GM18909 (cell line): ENCODE measurements around the gene ITFG1.

Experiments used
- ATAC-seq: cut with Tn5 transposase; IDR thresholded peaks from one replicate; pipeline ENCODE4 v1.9.1; 2021; ENCODE audit warnings: mild to moderate bottlenecking; ENCODE audit not compliant: unreplicated experiment, poor library complexity

ITFG1 gene

GRCh38 chr16:47460711-47461597, at the start of gene ITFG1, which contains the start of gene PHKB:
Gene ITFG1 (minus strand): TSS chr16:47461063. CDS start chr16:47461045, 18 bp downstream.
Gene PHKB (plus strand): TSS chr16:47461331. CDS start chr16:47461351, 20 bp downstream.
- ATAC-seq = peak; percentile 83

DNA sequence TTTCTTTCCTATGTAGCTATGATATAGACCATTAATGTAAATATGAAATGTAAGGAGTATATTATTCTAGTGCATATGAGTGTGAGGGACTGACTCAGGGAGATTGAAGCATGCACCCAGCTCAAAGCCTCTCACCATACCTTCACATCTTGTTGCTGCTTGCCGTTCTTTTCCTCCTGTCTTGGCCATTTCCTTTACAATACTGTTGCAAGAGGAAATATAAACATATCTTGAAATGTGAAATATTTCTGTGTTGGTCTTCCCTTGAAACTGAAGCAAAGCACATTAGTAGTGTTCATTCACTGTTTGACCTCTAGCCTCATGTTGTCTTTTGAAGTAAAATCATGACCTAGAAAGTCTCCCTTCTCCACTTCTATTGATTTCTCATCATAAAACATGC, 46.8 kb upstream of the ITFG1 start:
- ATAC-seq = no peak

DNA sequence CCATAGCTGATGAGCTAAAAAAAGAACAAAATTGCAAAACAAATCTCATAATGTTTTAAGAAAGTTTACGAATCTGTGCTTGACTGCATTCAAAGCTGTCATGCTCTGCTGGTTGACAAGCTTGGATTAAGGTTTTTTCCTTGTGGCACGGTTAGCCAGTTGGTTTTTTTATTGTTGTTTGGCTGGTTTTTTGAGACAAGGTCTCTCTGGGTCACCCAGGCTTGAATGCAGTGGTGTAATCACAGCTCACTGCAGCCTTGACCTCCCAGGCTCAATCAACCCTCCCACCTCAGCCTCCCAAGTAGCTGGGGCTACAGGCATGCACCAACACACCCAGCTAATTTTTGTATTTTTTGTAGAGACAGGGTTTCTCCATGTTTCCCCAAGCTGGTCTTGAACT, 45.9 kb upstream of the ITFG1 start:
- no peak for ATAC-seq

DNA sequence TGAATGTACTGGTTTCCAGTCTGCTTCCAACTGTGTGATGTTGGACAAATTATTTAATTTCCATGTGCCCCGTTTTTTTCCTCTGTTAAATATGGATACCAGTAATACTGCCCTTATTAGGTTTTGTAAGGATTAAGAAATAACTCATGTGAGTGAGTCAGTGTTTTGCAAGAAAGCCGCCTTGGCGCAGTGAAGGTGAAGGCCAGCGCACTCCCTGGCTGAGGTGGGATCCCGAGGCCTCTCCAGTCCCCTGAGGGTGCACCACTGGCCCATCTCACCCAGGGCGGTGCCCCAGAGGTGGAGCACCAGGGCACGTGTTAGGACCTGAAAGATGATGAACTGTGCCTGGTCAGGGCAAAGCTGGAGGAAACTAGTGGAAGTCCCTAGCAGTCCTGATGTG, 43.7 kb upstream of the ITFG1 start:
- ATAC-seq = no peak

DNA sequence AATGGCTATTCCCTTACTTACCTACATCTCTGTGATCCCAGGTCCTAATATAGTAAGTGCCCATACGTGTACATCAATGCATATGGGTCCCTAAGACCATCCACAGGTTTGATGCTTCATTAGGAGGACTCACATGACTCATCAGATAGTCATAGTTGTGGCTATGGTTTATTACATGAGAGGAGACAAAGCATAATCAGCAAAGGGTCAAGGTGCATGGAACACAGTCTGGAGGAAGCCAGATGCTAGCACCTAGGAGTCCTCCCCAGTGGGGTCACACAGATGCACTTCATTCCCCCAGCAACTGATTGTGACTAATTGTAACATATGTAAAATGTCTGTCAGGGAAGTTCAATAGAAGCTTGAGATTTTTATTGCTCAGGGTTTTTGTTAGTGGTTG, 43.1 kb upstream of the ITFG1 start:
- no peak for ATAC-seq

DNA sequence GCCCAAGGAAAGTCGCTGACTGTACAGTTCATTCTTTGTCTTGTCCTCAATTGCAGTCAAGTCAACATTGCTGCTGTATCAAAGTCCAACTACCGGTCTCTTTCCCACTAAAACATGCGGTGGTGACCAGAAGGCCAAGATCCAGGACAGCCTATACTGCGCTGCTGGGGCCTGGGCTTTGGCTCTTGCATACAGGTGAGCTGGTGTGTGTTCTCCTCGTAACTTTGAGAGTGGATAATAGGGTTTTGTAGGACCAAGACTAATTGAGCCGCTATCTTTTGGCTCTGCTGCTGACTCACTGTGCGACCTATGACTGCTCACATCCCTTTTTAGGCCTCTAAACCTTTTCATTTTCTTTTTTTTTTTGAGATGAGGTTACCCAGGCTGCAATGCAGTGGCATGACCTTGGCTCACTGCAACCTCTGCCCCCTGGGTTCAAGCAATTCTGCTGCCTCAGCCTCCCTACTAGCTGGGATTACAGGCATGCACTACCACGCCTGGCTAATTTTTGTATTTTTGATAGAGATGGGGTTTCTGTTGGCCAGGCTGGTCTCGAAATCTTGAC, 38.9 kb upstream of the ITFG1 start:
- no peak for ATAC-seq

GRCh38 chr16:47499080-47499699, 38.3 kb upstream of the ITFG1 start:
- ATAC-seq = no peak

DNA sequence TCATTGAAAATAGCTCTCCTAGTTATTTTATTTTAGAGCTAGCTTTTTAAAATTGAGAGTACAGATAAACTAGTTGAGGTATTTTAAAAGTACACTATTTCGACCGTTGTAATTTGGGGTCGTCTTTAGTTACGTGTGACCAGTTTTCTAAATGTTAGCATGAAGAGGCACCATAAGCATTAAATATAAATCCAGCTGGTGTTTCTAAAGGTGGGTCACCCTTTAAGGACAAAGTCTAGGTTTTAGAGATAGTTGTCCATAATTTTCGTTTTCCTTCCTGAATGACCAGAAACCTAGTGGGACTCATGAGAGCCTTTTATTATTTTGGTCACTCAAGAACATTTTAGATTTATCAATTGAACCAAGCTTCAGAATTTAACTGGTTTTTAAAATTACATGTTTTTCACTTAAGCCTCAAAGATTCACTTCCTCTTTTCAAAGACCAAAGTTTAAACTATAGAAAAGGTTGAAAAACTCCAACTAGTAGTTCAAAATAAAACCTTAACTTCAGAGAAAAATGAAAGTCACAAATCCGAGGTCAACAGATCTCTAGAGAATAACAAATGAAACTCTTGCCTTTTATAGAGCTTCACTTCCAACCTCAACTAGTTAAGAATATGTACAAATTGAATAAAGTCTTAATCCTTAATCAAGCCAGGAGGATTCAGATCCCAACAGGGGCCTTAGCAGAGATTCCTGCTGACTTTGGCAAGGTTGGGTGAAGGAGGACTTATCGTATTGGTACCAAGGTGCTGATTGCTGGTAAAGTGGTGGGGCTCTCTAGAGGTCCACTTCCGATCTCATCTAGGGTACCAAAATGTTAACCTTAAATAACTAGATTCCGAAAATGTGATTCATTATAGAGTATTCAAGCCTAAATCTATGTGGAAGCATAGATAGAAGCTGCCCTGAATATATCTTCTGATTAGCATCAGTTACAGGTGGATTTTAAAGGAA, 32.8 kb upstream of the ITFG1 start:
- ATAC-seq = peak; percentile 67

DNA sequence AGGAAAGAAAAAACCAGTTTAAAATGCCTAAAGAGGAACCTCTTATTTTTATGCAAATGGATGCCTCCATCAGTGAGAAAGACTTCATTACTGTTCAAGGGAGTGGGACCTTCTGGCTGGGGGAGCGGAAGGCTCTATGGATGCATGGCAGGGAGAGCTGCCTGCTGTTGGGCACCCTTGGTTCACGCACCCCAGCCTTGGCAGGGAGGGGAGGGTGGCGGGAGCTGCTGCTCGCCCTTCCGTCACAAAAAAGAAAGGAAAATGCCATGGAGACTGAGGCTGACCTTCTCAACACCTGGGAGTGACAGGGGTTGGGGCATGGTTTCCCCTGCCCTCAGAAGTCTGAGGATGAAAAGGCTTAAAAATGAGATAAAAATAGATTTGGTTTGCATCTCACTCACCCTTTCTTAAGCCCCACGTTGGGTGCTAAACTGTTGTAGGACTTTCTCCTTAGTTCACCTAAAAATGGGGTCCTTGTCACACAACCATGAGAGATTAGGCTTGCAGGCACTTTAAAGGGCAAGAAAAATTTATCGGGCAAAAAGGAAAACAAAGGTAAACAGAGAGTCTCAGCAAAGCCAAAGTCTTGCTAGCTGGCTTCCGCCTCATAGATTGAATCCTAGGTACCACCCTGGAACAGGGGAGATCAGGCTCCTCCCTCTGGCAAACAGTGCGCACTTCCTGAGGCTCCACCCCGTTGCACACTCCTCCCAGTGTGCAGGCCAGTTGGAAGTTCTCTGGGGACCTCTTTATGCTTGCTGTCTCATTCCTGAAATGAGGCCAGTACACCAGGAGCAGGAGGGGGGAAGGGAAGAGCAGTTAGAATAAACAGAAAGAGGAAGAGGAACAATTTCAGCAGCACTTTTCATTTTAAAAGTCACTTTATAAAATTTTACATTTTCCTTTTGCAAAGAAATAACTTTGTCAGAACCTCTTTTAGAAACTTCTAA, 31.8 kb upstream of the ITFG1 start:
- peak; percentile 79 for ATAC-seq

GRCh38 chr16:47492036-47492427, 31.2 kb upstream of the ITFG1 start:
- no peak for ATAC-seq

DNA sequence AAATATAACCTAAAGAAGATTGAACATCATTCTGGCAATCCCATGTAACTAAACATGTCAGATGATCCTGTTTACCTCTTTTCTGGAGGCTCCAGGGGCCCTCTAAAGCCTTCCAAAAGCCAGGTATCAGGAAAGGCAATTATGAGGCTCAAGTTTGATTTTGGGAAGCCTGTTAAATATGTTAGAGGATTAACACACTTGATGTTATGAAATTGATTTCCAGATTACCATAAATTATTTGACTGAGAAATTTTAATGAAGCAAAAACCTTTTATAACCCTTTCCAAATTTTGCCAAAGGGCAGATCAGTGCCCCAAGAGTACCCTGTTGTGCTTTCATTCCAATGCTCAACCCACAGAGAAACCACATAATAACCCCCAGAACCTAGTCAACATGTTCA, 29.6 kb upstream of the ITFG1 start:
- no peak for ATAC-seq

DNA sequence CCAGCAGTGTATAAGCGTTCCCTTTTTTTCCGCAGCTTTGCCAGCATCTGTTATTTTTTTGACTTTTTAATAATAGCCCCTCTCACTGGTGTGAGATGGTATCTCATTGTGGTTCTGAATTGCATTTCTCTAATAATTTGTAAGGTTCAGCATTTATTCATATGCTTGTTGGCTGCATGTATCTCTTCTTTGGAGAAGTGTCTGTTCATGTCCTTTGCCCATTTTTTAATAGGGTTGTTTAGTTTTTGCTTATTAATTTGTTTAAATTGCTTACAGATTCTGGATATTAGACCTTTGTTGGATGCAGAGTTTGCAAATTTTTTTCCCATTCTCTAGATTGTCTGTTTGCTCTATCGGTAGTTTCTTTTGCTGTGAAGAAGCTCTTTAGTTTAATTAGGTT, 27.2 kb upstream of the ITFG1 start:
- ATAC-seq = no peak

DNA sequence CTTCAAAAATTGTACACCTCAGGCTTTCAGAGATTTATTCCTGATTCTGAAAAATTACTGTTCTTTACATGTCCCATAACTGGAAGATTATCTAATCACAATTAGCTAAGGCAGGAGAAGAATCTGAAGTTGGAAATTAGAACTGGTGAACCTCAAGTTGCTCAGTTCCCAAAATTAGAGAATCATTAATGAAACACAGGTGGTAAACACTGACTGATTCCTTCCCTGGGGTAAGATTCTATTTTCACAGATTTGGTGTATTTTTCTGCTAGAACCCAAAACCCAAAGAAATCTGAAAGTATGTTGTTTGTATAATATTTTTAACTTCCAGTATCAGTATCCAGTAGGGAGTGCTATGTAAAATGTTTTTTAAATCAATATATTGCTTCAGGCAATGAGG, 26.0 kb upstream of the ITFG1 start:
- no peak for ATAC-seq

- no peak for ATAC-seq
Observed at GRCh38 chr16:47483616-47484015, 22.8 kb upstream of the ITFG1 start.

- peak; percentile 66 for ATAC-seq
Observed at GRCh38 chr16:47481698-47482374, 21.0 kb upstream of the ITFG1 start.

- ATAC-seq = no peak
Observed at GRCh38 chr16:47480410-47480809, 19.5 kb upstream of the ITFG1 start.

GRCh38 chr16:47477679-47478078, 16.8 kb upstream of the ITFG1 start:
- no peak for ATAC-seq

DNA sequence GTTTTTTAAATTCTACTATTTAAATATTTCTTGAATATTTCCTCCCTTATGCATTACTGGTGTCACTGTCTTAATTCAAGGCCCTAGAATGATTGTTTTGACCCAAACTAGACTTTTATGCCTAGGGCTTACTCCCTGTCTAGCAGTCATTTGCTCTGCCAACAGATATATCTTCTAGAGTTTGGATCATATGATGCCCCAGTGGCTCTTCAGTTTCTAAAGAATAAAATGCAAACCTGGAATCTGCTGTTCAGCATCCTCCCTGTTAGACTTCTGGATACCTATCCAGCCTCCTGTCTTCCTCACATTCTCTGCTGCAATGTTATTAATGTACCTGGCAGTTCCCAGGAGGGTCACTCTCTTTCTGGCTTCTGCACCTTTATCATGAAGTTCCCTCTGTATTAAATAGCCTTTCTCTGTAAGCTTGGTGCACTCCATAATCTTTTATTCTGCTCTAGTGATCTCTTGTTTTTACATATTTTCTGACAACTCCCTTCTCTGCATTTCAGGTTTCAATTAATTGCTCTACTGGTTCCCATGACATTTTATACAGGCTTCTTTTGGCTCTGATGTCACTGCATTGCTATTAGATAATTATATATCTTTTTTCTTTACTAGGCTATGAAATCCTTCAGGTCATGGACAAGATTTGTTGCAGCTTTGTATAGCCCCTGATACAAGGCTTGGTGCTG, 15.9 kb upstream of the ITFG1 start:
- ATAC-seq = no peak
